C4-2B (cell line): ENCODE results near the gene REPS2.

Experiments used
- H3K27ac ChIP-seq: fragments of 450-650 bp; 2 replicates; pipeline ENCODE4 v1.5.1; 2017
- ZFX ChIP-seq: fragments of 450-650 bp; IDR thresholded peaks from 2 replicates; pipeline ENCODE4 v1.6.1; 2017
- TF ChIP-seq, protein P1 (sequence below): fragments of 450-650 bp; conservative IDR thresholded peaks from 2 replicates; pipeline ENCODE4 v1.5.1; 2017; ENCODE audit warnings: mild to moderate bottlenecking

REPS2 gene

DNA sequence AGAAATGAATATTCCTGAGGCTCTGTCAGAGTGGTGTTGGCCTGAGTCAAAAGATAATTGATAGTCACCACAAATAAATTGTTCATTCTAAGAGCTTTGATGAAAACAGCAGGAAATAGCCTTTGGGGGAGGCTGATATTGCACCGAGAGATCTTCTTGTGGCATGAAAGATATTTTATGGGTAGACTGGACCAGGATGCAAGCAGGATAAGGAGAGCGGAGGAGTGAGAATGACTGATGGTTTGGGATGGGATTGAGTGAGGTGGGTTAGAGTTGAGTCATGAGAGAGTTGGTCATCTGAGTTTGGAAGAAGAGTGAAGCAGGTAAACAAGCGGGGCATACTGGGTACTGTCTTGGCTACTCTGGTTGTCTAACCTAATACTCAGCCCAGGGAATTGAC lies 88.7 kb downstream of the REPS2 start:
- no peak overlapping the region for H3K27ac ChIP-seq
- no peak for TF ChIP-seq ZFX
- TF ChIP-seq, protein P1, sequence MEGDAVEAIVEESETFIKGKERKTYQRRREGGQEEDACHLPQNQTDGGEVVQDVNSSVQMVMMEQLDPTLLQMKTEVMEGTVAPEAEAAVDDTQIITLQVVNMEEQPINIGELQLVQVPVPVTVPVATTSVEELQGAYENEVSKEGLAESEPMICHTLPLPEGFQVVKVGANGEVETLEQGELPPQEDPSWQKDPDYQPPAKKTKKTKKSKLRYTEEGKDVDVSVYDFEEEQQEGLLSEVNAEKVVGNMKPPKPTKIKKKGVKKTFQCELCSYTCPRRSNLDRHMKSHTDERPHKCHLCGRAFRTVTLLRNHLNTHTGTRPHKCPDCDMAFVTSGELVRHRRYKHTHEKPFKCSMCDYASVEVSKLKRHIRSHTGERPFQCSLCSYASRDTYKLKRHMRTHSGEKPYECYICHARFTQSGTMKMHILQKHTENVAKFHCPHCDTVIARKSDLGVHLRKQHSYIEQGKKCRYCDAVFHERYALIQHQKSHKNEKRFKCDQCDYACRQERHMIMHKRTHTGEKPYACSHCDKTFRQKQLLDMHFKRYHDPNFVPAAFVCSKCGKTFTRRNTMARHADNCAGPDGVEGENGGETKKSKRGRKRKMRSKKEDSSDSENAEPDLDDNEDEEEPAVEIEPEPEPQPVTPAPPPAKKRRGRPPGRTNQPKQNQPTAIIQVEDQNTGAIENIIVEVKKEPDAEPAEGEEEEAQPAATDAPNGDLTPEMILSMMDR = no peak

DNA sequence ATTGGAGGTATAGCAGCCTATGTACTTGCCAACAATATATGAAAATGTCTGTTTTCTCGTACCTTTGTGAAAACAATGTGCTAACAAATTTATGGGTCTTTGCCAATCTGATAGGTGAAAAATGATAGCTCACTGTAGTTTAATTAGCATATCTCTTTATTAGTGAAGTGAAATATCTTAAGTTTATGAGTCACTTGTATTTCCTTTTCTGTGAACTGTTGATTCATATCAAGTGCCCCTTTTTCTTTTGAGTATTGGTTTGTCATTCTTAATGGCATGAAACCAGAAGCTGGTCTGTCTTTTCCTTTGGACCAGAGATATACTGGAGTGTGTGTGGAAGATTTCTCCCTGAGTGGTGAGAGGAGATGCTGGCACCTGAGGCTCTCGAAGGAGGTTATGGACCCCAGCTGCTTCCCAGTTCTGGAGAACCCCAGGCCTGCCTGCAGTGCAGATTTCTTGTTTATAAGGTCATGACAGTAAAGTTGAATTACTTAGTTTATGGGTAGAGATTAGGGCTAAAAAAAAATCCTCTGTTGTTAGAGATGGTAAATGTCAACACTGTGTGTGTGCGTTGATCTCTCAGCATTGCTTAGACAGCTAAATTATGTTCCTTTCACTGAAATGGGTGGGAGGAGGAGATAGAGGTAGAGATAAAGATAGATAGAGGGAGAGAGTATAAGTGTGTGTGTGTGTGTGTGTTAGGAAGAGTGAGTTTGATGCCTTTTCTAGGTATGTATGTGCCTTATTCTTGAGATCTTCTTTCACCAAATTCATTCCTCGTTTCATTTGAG lies 89.9 kb downstream of the REPS2 start:
- TF ChIP-seq ZFX = no peak
- TF ChIP-seq, protein P1 = no peak
- peak overlapping the region; percentile 25; the same call in 1 of the 2 replicates for H3K27ac ChIP-seq

DNA sequence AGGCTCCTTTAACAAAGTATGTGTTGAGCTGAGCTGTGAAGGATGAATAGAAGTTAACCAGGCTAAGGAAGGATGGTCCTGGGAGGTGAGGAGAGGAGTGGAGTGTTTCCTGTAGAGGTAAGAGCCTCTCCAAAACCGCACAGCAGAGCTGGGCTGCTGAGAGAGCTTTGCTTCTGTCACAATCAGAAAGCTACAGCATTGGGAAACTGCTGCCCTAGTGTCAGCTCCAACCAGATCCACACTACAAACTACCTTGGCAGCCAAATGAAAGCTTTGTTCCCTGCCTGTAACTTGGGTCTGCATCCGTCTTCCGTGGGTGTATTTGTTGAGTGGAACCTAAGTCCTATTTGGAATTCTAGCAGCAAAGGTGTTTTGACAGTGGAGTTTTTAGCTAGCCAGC lies 91.8 kb downstream of the REPS2 start:
- TF ChIP-seq, protein P1 = no peak
- TF ChIP-seq ZFX = no peak
- H3K27ac ChIP-seq = no peak overlapping the region

DNA sequence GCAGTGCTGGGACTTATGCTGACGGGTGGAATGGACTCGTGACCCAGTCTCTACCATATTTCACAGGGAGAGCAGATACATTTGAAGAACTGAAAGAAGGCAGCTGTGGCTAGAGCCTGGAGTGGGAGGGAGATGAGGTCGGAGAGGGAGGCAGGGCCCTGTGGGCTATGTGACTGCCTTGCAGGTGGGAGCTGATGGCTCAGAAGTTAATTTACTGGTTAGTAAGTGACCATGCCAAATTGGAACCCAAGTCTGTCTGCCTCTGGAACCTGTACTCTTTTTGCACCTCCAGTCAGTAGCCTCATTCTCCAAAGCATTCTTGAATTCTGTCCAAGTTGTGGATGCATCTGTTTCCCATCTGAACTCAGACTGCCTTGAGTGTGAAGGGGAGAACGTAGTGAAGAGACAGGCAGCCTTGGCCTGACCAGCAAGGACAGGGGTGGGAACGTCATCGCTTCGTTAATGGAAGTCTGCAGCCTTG lies 92.3 kb downstream of the REPS2 start:
- TF ChIP-seq ZFX = no peak
- TF ChIP-seq, protein P1 = no peak
- H3K27ac ChIP-seq = no peak overlapping the region

- TF ChIP-seq, protein P1 = no peak
- TF ChIP-seq ZFX = no peak
- H3K27ac ChIP-seq = no peak overlapping the region
Observed at GRCh38 chrX:17039826-17040225, 93.4 kb downstream of the REPS2 start.

DNA sequence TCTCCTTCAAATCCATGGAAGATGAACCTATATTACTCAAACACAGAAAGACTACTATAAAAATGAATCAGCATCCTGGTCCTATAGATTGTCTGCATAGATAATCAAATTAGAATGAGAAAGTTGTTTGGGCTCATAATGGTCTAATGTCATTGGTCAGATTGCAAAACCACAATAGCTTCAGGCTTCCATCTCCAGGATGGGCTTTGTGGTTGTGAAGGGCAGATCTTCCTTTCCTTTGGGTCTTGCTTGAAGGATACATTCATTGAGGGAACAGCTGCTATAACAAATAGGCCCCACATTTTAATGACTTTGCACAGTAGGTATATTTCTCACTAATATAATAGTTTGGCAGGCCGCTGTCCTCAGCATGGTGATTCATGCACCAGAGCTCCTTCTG lies 94.3 kb downstream of the REPS2 start:
- TF ChIP-seq, protein P1 = no peak
- no peak for TF ChIP-seq ZFX
- no peak overlapping the region for H3K27ac ChIP-seq

DNA sequence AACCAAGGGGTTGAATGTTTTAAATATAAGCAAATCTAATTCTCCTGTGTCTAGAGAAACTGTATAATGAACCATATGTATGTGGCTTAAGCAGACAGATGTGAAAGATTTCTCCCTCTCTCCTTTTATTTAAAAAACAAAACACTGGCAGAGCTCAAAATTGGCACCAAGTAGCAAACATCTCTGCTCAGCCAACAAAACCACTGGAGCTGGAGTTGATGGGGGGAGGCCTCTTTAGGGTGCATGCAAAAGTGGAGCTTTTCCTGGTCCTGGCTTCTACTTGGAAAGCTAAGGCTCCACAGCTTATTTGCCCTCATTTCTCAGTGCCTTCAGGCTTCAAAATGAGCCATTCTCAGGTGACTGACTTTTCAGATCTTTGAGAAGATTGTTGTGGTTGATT lies 95.6 kb downstream of the REPS2 start:
- no peak for TF ChIP-seq ZFX
- TF ChIP-seq, protein P1 = no peak
- H3K27ac ChIP-seq = no peak overlapping the region
